Measurements from ENCODE around the gene SLC45A3.

Gene SLC45A3

DNA sequence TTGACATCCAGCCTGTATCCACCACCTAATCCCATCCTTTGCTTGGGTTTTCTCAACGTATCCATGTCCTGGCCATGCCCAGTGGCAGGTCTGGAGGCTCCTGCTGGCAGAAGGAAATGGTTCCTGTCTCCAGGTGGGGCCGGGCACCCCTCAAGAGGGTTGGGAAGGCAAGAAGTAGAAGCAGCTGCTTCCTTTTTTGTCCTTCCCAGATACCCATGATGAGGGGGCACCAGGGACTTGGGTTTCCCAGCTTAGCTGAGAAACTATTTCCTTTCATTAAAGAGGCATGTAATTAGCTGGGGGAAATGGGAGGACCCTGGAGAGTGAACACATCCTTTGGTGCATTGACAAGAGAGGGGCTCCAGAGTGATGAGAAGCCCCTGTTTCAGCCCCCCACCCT, 21.1 kb upstream of the SLC45A3 start:
- FAIRE-seq: no peak

GRCh38 chr1:205700865-205701401, 20.6 kb upstream of the SLC45A3 start:
- DNase-seq (ENCODE audit: extremely low spot score, insufficient read length, low read depth): no peak
- no peak for FAIRE-seq

More for the DNA sequence above, 21.1 kb upstream of the SLC45A3 start:
- no peak for DNase-seq (ENCODE audit: extremely low spot score, insufficient read length, low read depth)

DNA sequence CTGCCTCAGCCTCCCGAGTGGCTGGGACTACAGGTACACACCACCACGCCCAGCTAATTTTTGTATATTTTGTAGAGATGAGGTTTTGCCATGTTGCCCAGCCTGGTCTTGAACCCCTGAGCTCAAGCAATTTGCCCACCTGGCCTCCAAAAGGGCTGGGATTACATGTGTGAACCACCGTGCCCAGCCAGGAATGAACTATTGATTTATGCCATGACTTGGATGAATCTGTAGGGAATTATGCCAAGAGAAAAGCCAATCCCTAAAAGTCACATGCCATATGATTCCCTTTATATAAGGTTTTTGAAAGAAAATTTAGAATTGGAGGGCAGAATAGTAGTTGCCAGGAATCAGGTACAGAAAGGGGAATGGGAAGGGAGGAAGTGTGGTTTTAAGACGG, 19.1 kb upstream of the SLC45A3 start:
- DNase-seq (ENCODE audit: extremely low spot score, insufficient read length, low read depth) (no peak), FAIRE-seq (no peak)

DNA sequence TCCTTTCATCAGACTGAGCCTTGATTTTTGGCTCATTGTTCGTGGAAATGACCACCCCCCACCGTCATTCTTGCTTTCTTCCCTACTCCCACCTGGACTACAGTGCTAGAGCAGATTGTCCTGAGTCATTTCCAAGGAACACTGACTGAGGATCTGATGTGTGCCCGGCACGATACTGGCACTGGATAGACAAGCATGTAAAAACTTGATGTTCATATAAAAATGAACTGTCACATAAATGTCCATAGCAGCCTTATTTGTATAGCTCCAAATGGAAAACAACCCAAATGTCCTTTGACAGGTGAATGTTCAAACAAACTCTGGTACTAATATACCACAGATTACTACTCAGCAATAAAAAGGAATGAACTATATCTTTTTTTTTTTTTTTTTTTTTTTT, 18.6 kb upstream of the SLC45A3 start:
- FAIRE-seq (no peak), DNase-seq (ENCODE audit: extremely low spot score, insufficient read length, low read depth) (no peak)

GRCh38 chr1:205693421-205693991, 13.2 kb upstream of the SLC45A3 start:
- FAIRE-seq (no peak), DNase-seq (ENCODE audit: extremely low spot score, insufficient read length, low read depth) (no peak)

GRCh38 chr1:205692423-205692822, 12.1 kb upstream of the SLC45A3 start:
- no peak for DNase-seq (ENCODE audit: extremely low spot score, insufficient read length, low read depth)
- FAIRE-seq: no peak

GRCh38 chr1:205690122-205690756, 9.9 kb upstream of the SLC45A3 start:
- FAIRE-seq: no peak
- DNase-seq (ENCODE audit: extremely low spot score, insufficient read length, low read depth): no peak

DNA sequence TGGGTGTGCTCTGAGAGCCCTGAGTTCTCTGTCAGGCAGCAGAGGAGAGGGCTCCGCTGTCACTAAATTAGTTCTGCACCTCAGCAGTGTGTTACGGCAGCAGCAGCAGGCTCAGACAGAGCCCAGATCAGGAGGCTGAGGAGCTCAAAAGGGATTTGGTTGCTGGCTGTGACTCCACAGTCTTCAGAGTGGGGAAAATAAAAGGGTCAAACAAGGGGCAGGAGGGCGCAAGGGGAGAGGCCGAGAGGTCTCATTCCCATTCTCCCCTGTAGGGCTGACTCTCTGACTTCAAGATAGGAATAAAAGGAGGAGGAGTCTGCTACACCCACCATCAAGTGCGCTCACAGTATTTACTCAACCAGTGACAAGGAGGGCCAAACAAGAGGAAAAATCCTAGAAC, 9.2 kb upstream of the SLC45A3 start:
- FAIRE-seq (no peak), DNase-seq (ENCODE audit: extremely low spot score, insufficient read length, low read depth) (no peak)

DNA sequence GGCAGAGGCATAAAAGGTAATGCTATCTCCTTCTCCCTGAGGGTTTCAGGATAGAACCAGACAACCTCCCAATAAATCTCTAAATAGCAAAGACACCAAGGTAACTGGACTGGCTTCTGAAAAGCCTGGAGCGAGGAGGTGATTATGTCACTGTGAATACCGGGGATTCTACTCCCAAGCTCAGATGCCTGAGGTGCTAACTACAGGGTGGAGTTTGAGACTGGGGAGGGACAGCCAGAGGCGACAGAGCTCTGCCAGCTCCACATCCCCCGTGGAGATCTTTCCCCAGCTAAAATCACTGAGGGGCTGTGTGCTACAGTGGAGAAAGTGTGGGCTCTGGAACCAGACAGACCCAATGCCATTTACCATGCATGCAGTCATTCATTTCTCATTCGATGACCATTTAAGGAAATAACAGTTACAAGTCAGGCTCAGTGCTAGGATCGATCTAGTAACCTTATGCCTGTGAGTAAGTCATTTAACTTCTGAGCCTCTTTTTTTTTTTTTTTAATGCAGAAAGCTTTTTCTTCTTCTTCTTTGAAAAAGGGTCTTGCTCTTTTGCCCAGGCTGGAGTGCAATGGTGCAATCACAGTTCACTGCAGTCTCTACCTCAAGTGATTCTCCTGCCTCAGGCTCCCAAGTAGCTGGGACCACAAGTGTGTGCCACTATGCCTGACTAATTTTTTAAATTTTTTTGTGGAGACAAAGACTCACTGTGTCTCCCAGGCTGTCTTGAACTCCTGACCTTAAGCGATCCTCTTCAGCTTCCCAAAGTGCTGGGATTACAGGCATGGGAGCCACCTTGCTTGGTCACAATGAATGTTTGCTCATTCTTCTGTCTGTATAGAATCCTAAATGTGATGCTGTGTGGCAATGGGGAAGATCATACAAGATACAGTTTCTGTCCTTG, 8.1 kb upstream of the SLC45A3 start:
- no peak for DNase-seq (ENCODE audit: extremely low spot score, insufficient read length, low read depth)
- FAIRE-seq: no peak

DNA sequence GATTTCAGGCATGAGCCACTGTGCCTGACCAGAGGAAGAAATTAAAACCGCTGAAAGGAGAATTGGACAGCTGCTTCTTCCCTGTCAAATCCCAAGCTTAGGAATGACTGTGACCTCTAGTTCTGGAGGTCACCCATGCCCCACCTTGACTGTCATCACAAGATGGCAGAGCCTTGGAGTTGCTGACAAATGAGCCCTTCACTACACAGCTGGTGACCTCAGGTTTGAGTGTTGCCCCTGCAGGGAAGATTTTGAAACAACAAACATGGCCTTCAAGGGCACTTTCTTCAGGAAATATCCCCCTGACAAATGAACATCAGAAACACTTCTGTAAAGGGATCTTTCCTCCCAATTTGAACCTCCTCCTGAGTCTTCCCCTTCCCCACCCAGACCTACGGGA, 6.9 kb upstream of the SLC45A3 start:
- DNase-seq (ENCODE audit: extremely low spot score, insufficient read length, low read depth): no peak
- FAIRE-seq: no peak

GRCh38 chr1:205681364-205681763, 1.1 kb upstream of the SLC45A3 start:
- DNase-seq (ENCODE audit: extremely low spot score, insufficient read length, low read depth) (no peak), FAIRE-seq (no peak)

GRCh38 chr1:205678286-205679111, 1.8 kb downstream of the SLC45A3 start:
- no peak for DNase-seq (ENCODE audit: extremely low spot score, insufficient read length, low read depth)
- no peak for FAIRE-seq

DNA sequence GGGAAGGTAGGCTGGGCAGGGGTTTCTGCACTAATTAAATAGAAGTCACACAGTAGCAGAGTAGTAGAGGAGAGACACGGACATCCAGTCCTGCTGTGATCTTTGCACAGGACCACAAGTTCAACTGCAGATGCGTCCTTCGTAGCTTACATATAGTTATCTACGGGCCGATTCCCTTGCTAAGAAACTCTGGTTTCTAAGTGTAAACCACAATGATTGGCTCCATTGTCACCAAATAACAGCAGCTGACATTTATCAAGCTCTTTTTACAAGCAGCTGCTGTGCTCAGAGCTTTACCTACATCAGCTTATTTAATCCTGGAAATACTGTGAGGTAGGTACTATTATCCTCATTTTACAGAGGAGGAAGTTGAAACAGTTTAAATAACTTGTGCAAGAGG, 3.1 kb downstream of the SLC45A3 start:
- no peak for FAIRE-seq
- DNase-seq (ENCODE audit: extremely low spot score, insufficient read length, low read depth): no peak

DNA sequence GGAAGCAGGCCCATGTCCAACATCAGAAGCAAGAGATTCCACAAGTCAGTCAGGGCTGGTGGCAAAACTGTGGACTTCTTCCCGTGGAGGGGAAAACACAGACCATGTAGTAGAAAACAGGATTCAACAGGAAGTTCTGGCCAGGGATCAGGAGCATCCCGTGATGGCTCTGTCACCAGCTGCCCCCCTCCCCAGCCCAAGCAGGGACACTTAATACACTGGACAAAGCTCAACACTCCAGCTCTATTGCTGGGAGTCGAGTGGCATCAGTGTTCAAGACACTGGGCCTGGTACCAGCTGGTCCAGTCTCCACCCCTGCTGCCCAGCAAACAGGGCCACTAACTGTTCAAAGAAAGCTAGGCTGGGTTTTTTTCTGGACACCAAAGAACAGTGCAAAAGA, 3.7 kb downstream of the SLC45A3 start:
- no peak for FAIRE-seq

GRCh38 chr1:205676002-205676401, 4.3 kb downstream of the SLC45A3 start:
- FAIRE-seq: no peak
- no peak for DNase-seq (ENCODE audit: extremely low spot score, insufficient read length, low read depth)

More for the DNA sequence above, 3.7 kb downstream of the SLC45A3 start:
- DNase-seq (ENCODE audit: extremely low spot score, insufficient read length, low read depth): no peak

- DNase-seq (ENCODE audit: extremely low spot score, insufficient read length, low read depth): no peak
- FAIRE-seq: no peak
Observed at GRCh38 chr1:205675247-205675646, 5.1 kb downstream of the SLC45A3 start.

GRCh38 chr1:205672970-205673369, 7.3 kb downstream of the SLC45A3 start:
- DNase-seq (ENCODE audit: extremely low spot score, insufficient read length, low read depth) (no peak), FAIRE-seq (no peak)

- no peak for FAIRE-seq
Observed at GRCh38 chr1:205672395-205672889, 7.9 kb downstream of the SLC45A3 start.

GRCh38 chr1:205670611-205671430, 9.5 kb downstream of the SLC45A3 start:
- FAIRE-seq: no peak
- DNase-seq (ENCODE audit: extremely low spot score, insufficient read length, low read depth): no peak

More at GRCh38 chr1:205672395-205672889, 7.9 kb downstream of the SLC45A3 start:
- DNase-seq (ENCODE audit: extremely low spot score, insufficient read length, low read depth): no peak
